GM18520 (cell line): ENCODE results near the gene RADIL.
"Not testable (repeated sequence)": the region's sequence is repeated elsewhere in the genome, so short reads cannot be mapped to it uniquely, and the experiment has no call there.

Experiments
- ATAC-seq: cut with Tn5 transposase; IDR thresholded peaks from one replicate; pipeline ENCODE4 v1.9.1; 2021; ENCODE audit not compliant: unreplicated experiment

The RADIL gene

DNA sequence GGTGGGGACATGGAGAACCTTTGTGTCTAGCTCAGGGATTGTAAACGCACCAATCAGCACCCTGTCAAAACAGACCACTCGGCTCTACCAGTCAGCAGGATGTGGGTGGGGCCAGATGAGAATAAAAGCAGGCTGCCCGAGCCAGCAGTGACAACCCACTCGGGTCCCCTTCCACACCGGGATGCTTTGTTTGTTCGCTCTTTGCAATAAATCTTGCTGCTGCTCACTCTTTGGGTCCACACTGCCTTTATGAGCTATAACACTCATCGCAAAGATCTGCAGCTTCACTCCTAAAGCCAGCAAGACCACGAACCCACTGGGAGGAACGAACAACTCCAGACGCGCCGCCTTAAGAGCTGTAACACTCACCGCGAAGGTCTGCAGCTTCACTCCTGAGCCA lies 89.3 kb downstream of the RADIL start:
- ATAC-seq: not testable (repeated sequence)

- ATAC-seq: not testable (repeated sequence)
Measured at GRCh38 chr7:4793385-4793993, 90.0 kb downstream of the RADIL start.

- ATAC-seq: no peak
Measured at GRCh38 chr7:4792537-4793126, 90.9 kb downstream of the RADIL start.

DNA sequence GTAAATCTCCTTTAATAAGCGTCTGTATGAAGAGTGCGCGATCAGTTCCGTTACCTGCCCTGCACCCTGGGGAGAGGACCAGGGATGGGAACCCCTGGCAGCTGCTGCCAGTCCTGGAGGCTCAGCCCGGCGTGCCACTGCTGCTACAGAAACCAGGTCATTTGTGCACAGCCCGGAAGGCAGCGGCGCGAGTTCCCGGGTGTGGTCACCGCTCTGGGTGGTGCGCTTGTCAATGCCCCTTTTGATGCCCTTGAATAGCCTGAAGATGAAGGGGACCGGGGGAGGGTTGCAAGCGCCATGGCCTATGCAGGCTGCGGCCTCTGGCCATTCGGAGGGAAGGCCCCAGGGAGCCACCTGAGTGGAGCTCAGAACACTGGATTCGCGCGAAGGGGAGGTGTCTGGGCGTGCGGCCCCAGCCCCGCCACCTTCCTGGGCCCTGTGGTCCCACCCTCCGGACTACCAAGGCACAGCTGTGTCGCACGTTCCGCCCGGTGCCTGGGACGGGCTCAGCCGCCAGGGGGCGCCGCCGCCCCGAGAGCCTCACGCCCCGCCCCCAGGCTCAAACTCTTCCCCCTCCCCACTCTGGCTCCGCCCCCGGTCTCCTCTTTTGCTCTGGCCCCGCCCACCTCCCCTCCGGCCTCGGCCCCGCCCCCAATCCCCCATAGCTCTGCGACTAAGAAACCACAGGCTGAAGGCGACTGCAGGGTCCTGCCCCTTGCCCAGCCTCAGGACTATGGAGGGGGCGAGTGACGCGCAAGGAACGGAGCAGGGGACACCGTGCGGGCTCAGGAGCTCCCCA lies 91.6 kb downstream of the RADIL start:
- ATAC-seq: no peak

- ATAC-seq: no peak
Measured at GRCh38 chr7:4791101-4791737, 92.3 kb downstream of the RADIL start.

DNA sequence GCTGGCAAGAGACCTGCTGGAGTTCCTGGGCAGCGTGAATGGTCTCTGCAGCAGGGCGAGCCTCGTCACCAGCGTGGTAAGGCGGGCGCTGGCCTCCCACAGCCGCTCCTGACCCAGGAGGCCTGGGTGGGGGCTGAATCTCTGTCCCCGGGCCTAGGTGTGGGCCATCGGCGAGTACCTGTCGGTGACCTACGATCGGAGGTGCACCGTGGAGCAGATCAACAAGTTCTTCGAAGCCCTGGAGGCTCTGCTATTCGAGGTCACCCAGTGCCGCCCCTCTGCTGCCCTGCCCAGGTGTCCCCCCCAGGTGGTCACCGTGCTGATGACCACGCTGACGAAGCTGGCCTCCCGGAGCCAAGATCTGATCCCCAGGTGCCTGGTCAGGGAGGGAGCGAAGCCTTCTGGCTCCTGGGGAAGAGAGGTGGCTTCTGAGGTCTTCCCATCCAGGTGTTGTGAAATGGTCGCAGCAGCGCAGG lies 93.0 kb downstream of the RADIL start:
- no peak for ATAC-seq

- no peak for ATAC-seq
Measured at GRCh38 chr7:4790078-4790465, 93.4 kb downstream of the RADIL start.

DNA sequence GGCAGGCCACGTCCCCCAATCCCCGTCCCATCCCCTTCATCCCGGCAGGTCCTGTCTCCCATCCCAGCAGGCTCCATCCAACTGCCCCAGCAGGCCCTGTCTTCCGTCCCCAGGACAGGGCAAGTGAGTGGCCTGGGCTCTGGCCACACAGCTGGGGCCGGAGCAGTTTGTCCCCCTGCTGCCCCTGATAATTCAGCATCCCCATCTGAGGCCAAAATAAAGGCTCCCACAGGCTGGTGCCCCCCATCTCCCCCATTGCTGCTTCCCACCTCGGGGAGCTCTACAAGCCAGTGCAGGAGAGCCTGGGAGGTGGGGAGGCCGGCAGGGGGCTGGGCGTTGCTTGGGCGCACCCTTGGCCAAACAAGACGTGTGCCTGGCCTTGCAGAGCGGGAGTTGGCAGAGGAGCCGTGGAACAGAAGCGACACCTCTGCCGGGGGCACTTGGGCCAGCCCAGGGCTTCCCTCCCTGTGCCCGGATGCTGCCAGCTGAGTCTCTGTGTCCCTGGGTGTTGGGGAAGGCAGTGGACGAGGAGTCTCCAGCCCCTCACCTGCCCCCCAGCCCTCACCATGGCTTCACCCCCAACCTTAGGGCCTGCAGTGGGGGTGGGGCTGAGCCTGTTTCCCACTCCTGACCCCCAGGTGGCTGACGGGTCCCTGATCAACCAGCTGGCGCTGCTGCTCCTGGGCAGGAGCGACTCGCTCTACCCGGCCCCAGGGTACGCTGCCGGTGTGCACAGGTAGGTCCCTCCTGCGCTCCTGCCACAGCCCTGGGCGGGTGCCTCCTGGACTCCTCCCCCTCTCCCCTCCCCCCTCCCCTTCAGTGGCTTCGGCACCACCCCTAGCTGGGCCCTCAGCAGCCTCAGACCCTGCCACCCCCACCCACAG lies 94.1 kb downstream of the RADIL start:
- no peak for ATAC-seq

- ATAC-seq: no peak
Measured at GRCh38 chr7:4788627-4789189, 94.8 kb downstream of the RADIL start.

DNA sequence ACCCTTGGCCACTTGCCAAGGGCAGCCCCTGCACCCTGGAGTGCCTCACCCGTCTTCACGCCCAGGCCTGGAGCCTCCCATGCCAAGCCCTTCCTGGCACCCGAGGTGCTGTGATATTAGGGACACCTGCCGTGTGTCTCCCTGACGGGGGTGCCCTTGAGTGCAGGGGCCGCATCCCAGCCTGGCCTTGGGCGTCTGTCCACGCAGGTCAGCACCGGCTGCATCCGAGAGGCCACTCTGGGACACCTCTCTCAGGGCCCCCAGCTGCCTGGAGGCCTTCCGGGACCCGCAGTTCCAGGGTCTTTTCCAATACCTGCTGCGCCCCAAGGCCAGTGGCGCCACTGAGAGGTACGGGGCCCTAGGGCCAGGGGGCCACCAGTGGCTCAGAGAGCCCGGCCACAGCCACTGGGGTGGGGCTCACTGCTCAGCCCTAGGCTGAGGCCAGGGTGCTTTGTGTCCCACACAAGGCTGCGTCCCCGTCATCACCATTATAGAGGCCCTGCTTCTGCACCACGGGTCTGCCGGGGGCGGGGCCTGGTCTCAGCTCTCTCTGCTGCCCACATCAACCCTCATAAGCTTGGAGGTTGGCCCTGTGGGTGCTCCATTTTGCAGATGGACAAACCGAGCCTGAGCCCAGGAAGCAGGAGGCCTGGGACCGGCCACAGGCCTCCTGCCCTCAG lies 95.4 kb downstream of the RADIL start:
- ATAC-seq: no peak

DNA sequence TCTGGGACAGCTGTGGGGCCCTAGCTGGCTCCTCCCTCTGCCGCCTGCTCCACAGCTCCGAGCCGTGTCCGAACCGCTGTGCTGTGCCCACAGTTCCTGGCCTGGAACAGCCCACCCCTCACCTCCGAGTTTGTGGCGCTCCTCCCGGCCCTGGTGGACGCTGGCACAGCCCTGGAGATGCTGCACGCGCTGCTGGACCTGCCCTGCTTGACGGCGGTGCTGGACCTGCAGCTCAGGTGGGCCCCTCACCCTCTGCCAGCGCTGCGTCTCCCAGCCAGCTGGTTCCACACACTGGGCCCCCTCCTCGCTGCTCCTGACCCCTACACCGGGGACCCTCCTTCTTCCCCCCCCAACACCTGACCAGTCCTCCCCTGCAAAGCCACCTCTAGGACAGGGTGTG lies 96.0 kb downstream of the RADIL start:
- ATAC-seq: no peak

- no peak for ATAC-seq
Measured at GRCh38 chr7:4786015-4786414, 97.5 kb downstream of the RADIL start.

GRCh38 chr7:4785371-4785770 lies 98.1 kb downstream of the RADIL start:
- ATAC-seq: no peak

GRCh38 chr7:4784799-4785198 lies 98.7 kb downstream of the RADIL start:
- no peak for ATAC-seq

- no peak for ATAC-seq
Measured at GRCh38 chr7:4783762-4784351, 99.7 kb downstream of the RADIL start.

- no peak for ATAC-seq
Measured at GRCh38 chr7:4783292-4783652, 100.2 kb downstream of the RADIL start.

- no peak for ATAC-seq
Measured at GRCh38 chr7:4782333-4783291, 100.9 kb downstream of the RADIL start.

- no peak for ATAC-seq
Measured at GRCh38 chr7:4781366-4782069, 102.0 kb downstream of the RADIL start.
